Activated CD4-positive, alpha-beta T cell treated with anti-CD3 and anti-CD28 coated beads, Interleukin-2, amount 50 U/mL, for 48 hours (primary cell): ENCODE data around the gene LRRC15.

ENCODE experiments used
- DNase-seq, 2 experiments: peaks; one replicate each; pipeline ENCODE4 v3.0.0-alpha.2; 2020

LRRC15 gene

GRCh38 chr3:194384569-194385001 lies 15.0 kb upstream of the LRRC15 start:
- no peak for DNase-seq

GRCh38 chr3:194384156-194384555 lies 14.6 kb upstream of the LRRC15 start:
- DNase-seq: no peak

DNA sequence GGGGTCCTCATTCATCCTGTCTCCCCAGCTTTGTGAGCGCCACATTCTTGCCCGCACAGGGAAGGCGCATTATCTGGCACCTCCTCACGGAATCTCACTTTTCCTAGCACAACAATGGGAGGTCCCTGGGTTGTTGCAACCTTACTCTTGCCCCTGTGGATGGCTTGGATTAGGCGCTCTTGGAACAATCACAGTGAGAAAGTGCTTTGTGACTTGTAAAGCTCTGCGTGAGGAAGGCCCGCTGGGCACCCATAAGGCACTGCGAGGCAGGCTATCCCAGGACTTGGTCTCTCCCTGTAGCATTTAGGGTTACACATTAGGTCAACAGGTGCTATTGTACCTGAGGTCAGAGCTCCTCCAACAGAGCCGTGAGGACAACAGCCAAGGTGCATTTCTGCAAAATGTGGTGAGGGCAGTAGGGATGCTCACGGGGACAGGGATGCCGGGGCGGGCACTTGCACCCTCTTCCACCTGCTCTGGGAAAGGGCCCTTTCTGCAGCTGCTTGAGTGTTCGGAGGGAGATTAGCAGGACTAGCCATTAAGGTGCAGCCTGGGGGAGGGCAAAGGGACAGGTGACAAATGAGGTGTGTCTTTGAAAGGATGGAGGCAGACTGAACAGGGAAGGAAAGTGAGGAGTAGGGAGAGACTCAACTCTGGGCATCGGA lies 13.9 kb upstream of the LRRC15 start:
- DNase-seq: no peak

GRCh38 chr3:194382892-194383223 lies 13.3 kb upstream of the LRRC15 start:
- no peak for DNase-seq

DNA sequence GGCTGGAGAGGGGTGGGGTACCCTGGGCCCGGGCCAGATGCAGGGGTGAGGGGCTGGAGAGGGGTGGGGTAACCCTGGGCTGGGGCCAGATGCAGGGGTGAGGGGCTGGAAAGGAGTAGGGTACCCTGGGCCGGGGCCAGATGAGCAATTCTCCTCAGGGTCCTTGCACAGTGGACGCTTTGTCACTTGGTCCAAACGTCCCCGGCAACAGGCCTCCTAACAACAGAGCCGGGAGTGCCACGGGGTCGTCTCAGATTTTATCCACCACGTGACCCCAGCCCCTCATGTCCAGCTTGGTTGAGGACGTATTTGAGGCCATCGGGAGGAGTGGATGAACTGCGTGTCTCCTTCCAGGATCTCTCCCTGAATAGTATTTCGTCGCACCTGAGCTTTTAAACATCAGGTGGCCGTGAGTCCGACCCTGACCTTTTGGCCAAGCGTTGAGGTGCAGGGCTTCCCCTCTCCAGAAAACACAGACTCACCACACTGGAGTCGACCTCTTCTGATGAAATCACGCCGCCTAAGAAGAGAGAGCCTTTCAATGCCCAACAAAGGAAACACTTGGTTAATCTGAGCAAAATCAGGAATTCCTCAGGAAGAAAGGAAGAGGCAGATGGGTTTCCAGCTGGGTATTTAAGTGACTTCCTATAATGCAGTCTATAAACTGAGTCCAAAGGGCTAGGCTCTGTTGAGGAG lies 12.8 kb upstream of the LRRC15 start:
- DNase-seq: no peak

DNA sequence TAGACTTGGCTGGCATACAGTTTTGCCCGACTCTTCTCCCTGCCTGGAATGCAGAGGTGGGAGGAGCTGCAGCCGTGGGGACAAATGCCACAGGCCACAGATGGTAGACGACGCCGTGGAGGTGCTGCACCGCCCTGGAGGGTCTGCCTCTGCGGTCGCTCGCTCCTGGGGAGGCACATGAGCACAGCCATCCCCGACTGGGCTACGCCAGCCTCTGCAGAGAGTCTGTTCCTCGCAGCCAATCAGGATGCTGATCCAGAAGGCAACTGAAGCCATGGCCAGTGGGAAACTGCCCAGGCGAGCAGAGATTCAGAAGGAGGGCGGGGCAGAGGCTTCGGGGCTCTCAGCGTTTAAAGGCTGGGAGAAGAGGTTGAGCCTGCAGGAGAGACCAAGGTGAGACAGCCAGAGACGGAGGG lies 11.9 kb upstream of the LRRC15 start:
- DNase-seq: no peak

- DNase-seq: no peak
Measured at GRCh38 chr3:194380326-194380725, 10.8 kb upstream of the LRRC15 start.

DNA sequence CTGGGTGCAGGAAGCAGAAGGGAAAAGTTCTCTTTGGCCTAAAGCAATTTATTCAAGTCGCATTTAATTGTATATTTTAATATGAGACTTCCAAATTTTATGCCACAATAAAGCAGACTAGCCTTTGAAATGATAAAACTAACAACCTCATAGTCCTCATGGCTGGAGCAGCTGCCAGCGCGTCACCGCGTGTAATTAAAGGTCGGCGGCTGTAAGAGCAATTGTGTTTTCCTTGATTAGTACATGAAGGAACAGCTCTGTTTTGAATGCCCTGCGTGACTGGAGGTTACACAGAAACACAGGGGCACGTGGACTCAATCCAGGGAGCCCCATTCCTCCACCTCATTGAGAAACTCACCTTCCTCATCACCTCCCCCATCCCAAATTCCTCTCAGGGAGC lies 10.1 kb upstream of the LRRC15 start:
- no peak for DNase-seq

- no peak for DNase-seq
Measured at GRCh38 chr3:194379231-194379630, 9.7 kb upstream of the LRRC15 start.

DNA sequence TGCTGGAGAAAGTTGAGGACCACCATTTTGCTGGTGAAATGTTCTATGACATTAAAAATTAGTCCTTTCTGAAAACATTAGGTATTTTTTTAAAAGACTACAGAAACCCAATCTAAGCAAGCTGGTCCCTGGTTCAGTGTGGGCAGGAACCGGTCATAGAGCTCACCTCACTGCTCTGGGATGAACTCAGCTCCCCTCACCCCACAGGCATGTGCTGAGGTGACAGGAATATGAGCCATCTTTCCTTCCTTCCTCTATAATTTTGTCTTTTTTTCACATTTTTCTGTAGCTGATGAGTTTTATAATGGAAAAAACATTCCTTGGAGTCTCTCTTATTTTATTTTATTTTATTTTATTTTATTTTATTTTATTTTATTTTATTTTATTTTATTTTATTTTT lies 8.2 kb upstream of the LRRC15 start:
- DNase-seq: no peak

GRCh38 chr3:194376241-194376560 lies 6.7 kb upstream of the LRRC15 start:
- no peak for DNase-seq

- no peak for DNase-seq
Measured at GRCh38 chr3:194375473-194376240, 6.1 kb upstream of the LRRC15 start.

DNA sequence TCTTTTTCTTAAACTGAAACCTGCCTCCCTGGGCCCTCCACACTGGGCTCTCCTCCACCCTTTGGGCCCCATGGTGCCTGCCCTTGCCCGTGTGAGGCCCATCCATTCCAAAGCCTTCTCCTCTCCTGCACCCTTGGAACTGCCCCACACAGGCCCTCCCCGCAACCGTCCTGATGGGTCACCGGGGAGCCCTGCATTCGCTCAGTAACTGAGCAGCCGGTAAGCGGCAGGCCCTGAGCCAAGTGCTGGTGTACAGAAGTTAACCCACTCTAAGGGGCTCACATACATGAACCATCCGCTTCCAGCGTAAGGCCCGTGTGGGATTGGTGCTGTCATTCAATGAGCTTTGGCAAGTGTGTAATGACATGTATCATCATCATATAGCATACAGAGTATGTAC lies 5.4 kb upstream of the LRRC15 start:
- DNase-seq: no peak

DNA sequence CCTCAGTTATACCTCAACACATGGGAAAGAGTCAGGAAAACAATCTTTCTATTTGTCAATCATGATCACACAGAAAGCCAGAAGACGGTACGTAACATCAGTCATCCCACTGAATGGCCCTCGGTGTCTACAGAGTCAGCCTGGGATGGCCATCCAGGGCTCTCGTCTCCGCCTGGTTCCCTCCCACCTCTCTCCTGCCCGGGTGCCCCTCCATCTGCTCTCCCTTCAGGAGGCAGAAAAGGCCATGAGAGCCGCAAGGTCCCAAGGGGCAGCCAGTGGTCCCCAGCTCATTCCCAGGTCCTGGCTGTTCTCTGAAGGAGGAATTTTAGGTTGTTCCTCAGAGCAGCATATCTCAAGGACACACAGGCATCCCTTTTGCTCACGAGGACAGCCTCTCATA lies 4.4 kb upstream of the LRRC15 start:
- DNase-seq: no peak

DNA sequence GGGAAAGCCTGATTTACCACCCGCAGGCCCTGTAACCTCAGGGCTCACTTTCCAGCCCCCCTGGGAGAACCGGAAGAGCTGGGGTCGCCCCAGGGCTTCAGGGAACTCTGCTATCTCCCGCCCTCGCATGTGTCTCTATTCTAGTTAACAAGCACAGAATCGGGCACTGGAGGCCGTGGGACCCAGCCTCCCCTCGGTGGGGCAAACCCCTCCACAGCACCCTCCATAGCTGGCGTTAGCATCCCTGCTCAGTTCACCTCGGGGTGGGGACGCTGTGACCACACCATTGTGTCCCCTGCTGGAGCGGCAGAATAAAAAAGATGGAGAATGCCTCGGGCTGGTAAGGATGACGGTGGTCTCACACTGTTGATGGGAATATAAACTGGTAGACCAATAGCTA lies 3.5 kb upstream of the LRRC15 start:
- no peak for DNase-seq

DNA sequence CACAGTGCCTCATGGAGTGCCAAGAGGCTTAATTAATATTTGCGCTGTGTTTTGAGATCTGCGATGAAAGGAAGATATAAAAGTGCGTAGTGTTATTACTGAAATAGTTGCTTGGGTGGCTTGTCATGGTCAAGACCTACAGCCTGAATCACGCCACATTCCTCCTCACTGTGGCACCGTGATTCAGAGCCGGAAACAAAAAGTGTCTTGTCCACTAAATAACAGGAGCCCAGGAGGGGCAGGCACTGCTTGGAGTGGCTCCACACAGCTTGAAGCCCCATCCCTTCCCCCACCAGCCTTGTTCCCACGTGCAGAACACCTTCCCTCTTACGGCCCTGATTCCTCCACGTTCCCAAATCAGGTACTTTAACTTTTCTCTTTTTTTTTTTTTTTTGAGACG lies 1.2 kb upstream of the LRRC15 start:
- no peak for DNase-seq

DNA sequence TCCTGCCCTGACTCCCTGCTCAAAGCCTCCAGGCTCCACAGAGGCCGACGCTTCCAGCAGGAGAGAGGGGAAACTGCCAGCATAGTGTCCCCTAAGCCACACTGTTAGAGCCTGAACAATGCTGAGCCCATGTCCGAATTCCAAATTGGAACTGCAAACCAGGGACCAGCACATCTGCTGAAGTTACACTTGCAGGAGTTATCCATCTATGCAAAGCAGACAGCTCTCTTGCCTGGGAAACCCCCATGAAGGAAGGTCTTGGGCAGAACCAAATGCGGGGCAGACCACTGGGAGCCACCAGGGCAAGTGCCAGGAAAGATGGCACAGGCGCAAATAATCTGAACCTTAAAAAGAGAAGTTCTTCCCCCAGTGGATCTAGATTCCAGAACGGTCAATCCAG lies 625 bp downstream of the LRRC15 start:
- DNase-seq: no peak

- no peak for DNase-seq
Measured at GRCh38 chr3:194367992-194368841, 1.3 kb downstream of the LRRC15 start.

DNA sequence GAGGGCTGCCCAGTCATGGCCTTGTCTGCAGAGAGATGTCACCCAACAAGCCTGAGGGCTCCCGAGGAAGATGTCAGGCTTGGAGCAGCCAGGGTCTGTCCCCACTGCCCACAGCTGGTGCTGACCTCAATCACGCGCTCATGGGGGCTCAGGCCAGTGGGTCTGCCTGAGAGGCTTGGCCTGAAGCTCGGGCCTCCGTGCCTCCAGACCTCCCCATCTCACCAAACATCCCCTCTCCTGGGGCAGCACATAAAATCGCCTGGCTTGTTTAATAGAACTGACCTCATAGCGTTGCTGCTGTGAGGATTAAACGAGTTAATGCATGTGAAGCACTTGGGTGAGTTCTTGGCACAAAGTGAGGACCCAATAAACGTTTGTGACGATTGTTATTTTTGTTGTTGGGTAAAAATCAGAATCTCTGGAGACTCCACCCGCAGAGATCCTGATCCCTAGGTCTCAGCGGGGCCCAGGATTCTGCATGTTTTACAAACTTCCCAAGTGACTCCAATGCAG lies 3.5 kb downstream of the LRRC15 start:
- no peak for DNase-seq

DNA sequence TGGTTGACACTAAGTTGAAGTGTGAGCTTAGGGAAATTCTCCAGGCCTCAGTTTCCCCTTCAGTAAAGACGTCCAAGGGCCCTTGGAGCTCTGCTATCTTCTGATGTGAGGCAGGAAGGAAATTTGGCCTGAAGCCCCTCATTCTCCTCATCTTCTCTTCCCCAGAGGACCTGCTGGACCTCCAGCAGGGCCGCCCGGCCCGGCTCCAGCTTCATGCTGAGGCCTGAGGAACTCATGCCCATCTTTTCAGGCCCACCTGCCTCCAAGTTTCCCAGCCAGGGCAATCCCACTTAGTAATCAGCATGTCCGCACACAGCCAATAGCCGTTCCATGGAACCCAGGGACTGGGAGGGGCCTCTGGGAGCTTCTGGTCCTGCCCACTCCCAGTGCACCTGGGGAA lies 4.0 kb downstream of the LRRC15 start:
- DNase-seq: no peak

DNA sequence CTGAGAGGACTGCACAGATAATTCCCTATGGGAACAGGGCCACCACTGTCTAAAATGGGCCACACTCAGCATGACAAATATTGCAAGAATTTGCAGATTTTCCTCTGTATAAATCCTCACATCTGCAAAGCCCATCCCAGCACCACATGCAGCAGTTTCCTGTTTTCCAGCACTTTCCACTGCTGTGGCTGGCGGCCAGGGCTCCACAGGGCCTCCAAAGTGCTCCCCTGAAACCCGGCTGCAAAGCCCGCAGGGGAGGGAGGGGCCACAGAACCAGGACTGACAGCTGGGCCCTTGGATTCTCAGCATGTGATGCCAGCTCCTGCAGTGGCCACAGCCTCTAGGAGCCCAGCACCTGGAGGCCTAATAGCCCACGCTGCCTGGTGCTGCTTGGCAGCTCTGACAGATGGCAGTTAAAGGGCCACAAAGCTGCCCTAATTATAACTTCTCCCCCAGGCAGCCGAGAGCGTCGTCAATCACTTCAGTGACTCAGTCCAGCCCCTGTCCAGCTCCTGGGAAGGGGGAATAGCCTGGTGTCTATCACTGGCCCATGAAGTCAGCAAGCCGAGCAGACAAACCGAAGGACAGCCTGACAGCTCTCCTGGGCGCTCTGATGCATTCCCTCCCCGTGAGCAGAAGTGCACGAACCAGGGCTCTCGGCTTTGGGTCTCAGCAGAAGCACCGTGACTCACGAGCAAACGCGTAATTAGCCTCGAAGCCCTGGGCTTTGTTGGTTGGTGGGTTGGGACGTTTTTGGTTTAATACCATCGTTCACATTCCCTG lies 4.7 kb downstream of the LRRC15 start:
- no peak for DNase-seq

DNA sequence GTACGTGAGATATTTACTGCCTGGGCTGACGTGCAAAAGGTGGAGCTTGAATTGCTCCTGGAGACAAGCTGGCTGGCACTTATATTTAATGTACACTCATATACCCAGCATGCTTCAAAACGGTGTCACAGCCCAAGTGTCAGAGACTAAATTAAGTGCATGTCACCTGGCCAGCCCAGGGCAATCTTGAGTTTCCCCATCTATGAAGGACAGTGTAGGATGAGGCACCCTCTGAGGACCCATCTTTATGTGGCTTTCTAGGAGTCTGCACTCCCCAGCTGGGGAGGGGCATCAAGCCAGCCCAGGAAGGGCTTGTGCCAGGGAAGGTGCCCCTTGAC lies 5.3 kb downstream of the LRRC15 start:
- DNase-seq: no peak

DNA sequence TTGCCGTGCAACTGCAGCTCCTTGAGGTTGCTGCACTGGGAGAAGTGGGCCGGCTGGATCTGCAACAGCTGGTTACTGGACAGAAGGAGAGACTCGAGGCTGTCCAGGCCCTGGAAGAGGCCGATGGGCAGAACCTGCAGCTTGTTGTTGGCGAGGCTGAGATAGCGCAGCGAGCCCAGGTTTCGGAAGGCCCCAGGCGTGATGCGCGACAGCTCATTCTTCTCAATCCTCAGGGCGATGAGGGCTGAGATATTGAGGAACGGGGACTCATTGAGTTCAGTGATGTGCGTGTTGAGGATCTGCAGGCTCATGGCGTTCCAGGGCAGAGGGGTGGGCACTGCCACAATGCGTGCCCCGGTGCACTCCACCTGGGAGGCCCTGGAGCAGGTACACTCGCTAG lies 9.0 kb downstream of the LRRC15 start:
- DNase-seq: no peak
